LNCAP (cell line): Measurements from ENCODE around the gene TAS2R10.

Experiments
- TF ChIP-seq, protein P1 (sequence below): fragments of 450-650 bp; IDR thresholded peaks from 2 replicates; pipeline ENCODE4 v1.5.1; 2017; ENCODE audit warnings: mild to moderate bottlenecking

TAS2R10 gene

DNA sequence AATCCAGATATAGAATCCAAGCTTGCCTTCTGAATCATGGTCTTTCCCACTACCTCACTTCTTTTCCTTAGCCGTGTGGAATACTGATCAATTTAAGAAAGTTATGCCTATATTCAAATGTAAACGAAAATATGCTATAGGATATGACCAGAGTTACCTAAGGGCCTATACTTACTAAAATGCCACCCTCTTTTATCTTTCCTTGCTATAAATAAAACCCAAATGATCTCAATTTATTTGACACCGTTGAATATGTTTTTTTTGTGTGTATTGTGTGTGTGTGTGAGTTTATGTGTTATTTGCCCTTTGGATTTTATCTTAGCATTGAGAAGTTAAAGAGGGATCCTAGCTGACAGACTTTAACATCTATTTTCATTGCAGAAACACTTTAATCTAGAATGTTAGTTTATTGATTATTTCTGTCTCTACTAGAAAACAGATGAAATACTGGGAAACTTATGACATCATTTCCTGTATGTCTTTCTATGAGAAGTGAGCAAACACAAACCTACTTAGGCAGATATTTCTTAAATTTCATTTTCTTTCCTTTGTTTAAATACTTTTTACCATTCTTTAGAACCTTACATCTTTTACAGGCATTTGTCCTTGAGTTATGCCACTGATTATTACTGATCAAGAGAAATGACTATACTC lies 14.1 kb downstream of the TAS2R10 start:
- TF ChIP-seq, protein P1, sequence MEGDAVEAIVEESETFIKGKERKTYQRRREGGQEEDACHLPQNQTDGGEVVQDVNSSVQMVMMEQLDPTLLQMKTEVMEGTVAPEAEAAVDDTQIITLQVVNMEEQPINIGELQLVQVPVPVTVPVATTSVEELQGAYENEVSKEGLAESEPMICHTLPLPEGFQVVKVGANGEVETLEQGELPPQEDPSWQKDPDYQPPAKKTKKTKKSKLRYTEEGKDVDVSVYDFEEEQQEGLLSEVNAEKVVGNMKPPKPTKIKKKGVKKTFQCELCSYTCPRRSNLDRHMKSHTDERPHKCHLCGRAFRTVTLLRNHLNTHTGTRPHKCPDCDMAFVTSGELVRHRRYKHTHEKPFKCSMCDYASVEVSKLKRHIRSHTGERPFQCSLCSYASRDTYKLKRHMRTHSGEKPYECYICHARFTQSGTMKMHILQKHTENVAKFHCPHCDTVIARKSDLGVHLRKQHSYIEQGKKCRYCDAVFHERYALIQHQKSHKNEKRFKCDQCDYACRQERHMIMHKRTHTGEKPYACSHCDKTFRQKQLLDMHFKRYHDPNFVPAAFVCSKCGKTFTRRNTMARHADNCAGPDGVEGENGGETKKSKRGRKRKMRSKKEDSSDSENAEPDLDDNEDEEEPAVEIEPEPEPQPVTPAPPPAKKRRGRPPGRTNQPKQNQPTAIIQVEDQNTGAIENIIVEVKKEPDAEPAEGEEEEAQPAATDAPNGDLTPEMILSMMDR: no peak

DNA sequence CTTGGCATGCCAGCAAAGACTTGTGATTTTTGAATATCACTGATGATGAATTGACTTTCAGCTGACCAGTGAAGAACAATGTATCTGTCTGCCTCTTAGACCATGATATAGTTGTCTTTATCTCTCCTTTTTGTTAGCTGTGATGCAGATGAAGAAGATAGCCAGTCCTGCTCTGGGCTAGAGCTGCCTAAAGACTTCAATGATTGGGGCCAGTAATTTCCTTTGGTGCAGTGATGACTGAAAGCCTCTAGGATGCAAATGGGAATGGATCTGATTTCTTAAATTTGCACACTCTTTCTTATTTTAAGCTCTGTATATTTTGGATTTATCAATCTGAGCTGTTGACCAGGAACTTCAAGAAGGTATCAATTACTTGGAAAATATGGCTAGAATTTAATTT lies 16.1 kb downstream of the TAS2R10 start, which contains the start of gene TAS2R9:
Gene TAS2R9 (minus strand): TSS at position 101 of the 400 bp plus-strand sequence. CDS start 93 bp downstream, at position 8.
- TF ChIP-seq, protein P1: no peak

DNA sequence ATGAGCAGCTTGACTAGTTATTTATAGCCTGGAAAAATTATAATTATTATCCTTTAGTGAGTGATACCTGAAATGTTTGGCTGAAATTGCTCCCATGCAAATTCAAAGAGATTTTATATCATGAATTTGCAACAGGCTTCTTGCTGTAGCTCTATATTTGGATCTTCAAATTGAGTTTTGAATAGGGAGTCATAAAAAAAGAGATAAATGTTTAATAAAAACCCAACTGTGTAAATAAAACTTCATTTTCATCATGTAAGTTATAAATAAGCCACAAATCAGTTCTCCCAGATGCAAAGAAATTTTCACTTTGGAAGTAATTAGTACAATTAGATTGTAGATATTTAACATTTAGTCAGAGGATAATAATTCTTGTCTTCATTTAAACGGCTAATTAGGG lies 19.0 kb downstream of the TAS2R10 start, which contains the start of gene TAS2R8:
Gene TAS2R8 (minus strand): TSS at position 101 of the 400 bp plus-strand sequence. CDS start 306 bp downstream, outside the sequence.
- TF ChIP-seq, protein P1: no peak

- TF ChIP-seq, protein P1: no peak
Observed at GRCh38 chr12:10802587-10802986, 23.6 kb downstream of the TAS2R10 start, which contains the start of gene TAS2R7. Gene TAS2R7 (minus strand): TSS chr12:10802627. CDS start chr12:10802570, 57 bp downstream.

DNA sequence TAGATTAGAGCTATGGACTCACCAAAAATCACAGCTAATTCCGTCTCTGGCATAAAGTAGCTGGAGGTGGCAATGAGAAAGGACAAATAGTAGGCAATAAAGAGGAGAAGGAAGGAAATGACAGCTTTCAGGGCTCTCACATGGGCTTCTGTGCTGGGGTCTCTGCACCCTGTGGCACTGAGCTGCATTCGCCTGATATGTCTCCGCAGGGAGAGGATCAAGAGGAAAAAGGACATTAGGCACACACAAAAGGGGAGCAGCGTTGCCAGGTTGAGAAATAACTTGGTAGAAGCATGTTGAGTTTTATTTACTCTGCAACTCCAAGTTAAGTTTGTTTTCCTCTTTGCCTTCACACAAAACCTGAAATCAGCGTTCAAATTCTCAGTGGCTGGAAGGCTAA lies 24.4 kb downstream of the TAS2R10 start:
- TF ChIP-seq, protein P1: no peak

DNA sequence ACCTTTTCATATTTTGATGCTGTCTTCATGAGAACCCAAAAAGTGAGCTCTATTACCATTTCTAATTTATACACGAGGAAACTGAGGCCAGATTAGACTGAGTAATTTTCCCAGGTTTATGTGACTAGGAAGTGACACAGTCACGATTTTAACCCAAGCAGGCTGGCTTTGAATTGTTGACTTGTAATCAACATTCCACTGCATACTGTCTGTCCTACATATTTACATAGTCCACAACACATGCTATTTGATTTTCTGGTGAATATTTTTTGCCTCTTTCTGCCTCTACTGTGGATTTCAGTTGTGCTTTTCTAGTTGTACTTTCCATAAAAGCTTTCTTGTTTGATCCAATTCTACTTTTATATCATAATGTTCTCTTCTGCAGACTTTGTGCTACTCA lies 31.9 kb downstream of the TAS2R10 start:
- TF ChIP-seq, protein P1: no peak

GRCh38 chr12:10783252-10783651 lies 42.9 kb downstream of the TAS2R10 start:
- TF ChIP-seq, protein P1: no peak

GRCh38 chr12:10779103-10779502 lies 47.1 kb downstream of the TAS2R10 start:
- TF ChIP-seq, protein P1: no peak
